Measurements from ENCODE around the gene RTN3. TPM values are rescaled to one million over a fixed set of nuclear protein-coding genes. Genes with fewer than 3 reads are reported as not detected.
A peak's percentile ranks its signal among the peaks of the same experiment; 100 is the strongest.

RTN3 gene
- total RNA-seq, 4 donors from 2014 or later: 137 to 307 (median 193) TPM

GRCh38 chr11:63705526-63705925, 24.2 kb downstream of the RTN3 start:
- DNase-seq (ENCODE audit: low spot score): no peak
- TF ChIP-seq CTCF (IDR thresholded peaks at IDR 0.05): no peak
- ATAC-seq (ENCODE audit: low FRiP score): no peak

- no peak for TF ChIP-seq CTCF (IDR thresholded peaks at IDR 0.05)
- ATAC-seq (ENCODE audit: low FRiP score) (no peak), DNase-seq (ENCODE audit: low spot score) (no peak)
Measured at GRCh38 chr11:63708764-63709163, 27.5 kb downstream of the RTN3 start.

GRCh38 chr11:63709336-63709884, 28.1 kb downstream of the RTN3 start:
- DNase-seq (ENCODE audit: low spot score) (no peak), ATAC-seq (ENCODE audit: low FRiP score) (no peak)
- TF ChIP-seq CTCF (IDR thresholded peaks at IDR 0.05): no peak

GRCh38 chr11:63710476-63711217, 29.3 kb downstream of the RTN3 start:
- no peak for DNase-seq (ENCODE audit: low spot score)
- peak; percentile 83 for ATAC-seq (ENCODE audit: low FRiP score)
- no peak for TF ChIP-seq CTCF (IDR thresholded peaks at IDR 0.05)

- no peak for ATAC-seq (ENCODE audit: low FRiP score)
- no peak for TF ChIP-seq CTCF (IDR thresholded peaks at IDR 0.05)
- no peak for DNase-seq (ENCODE audit: low spot score)
Measured at GRCh38 chr11:63711838-63712237, 30.5 kb downstream of the RTN3 start.

- no peak for TF ChIP-seq CTCF (IDR thresholded peaks at IDR 0.05)
- DNase-seq (ENCODE audit: low spot score) (no peak), ATAC-seq (ENCODE audit: low FRiP score) (no peak)
Measured at GRCh38 chr11:63713766-63714165, 32.5 kb downstream of the RTN3 start.

GRCh38 chr11:63716046-63716445, 34.7 kb downstream of the RTN3 start:
- no peak for DNase-seq (ENCODE audit: low spot score)
- TF ChIP-seq CTCF (IDR thresholded peaks at IDR 0.05): no peak
- no peak for ATAC-seq (ENCODE audit: low FRiP score)

Data from omental fat pad (tissue), 4 donors.